Heart left ventricle (tissue), 16 donors: Measurements from ENCODE around the gene CCSER1. TPM values are rescaled to one million over a fixed set of nuclear protein-coding genes. Genes with fewer than 3 reads are reported as not detected.

Experiments used
- ATAC-seq, 4 donors: fragments of 200-7000 bp; cut with Tn5 transposase; one replicate each; pipeline ENCODE4 v1.9.1; 2020 to 2022; ENCODE audit warnings: moderate library complexity in 4 of 4, mild to moderate bottlenecking in 3 of 4, moderate number of reproducible peaks in 1 of 4
- DNase-seq, 5 donors: peaks; one replicate each; pipeline ENCODE4 v3.0.0-alpha.2; 2020
- H3K27ac ChIP-seq, 12 donors: fragments of 200-600 bp; sonication (generic) in 4 of 12; one replicate each; pipeline versions ENCODE4 v1.5.0 to v1.8.0; 2016 to 2022; ENCODE audit warnings: mild to moderate bottlenecking in 2 of 12
- H3K27me3 ChIP-seq, 9 donors: fragments of 200-600 bp; sonication (generic) in 2 of 9; one replicate each; pipeline versions ENCODE4 v1.5.1 to v1.8.0; 2016 to 2022; ENCODE audit warnings: mild to moderate bottlenecking in 3 of 9
- H3K36me3 ChIP-seq, 9 donors: fragments of 200-600 bp; sonication (generic) in 2 of 9; one replicate each; pipeline versions ENCODE4 v1.5.0 to v1.8.0; 2018 to 2022; ENCODE audit warnings: mild to moderate bottlenecking in 2 of 9
- H3K4me1 ChIP-seq, 12 donors: fragments of 200-600 bp; sonication (generic) in 4 of 12; one replicate each; pipeline versions ENCODE4 v1.5.0 to v1.8.0; 2016 to 2022; ENCODE audit warnings: mild to moderate bottlenecking in 3 of 12
- H3K4me3 ChIP-seq, 12 donors: fragments of 200-600 bp; sonication (generic) in 4 of 12; one replicate each; pipeline versions ENCODE4 v1.5.0 to v1.8.0; 2017 to 2022; ENCODE audit warnings: mild to moderate bottlenecking in 9 of 12, moderate library complexity in 4 of 12
- H3K9me3 ChIP-seq, 12 donors: fragments of 200-600 bp; sonication (generic) in 4 of 12; one replicate each; pipeline versions ENCODE4 v1.5.0 to v1.8.0; 2016 to 2022; ENCODE audit warnings: mild to moderate bottlenecking in 1 of 12
- CTCF ChIP-seq, 12 donors: fragments of 200-600 bp; sonication (generic) in 4 of 12; IDR thresholded peaks; one replicate each; pipeline versions ENCODE4 v1.5.0 to v1.8.0; 2018 to 2022; ENCODE audit warnings: antibody characterized with exemption in 12 of 12, mild to moderate bottlenecking in 5 of 12
- POLR2A ChIP-seq, 2 donors: fragments of 450-650 bp; IDR thresholded peaks; one replicate each; pipeline ENCODE4 v1.6.1; 2017; ENCODE audit warnings: antibody characterized with exemption in 2 of 2, mild to moderate bottlenecking in 2 of 2, moderate library complexity in 2 of 2
- WGBS, 4 donors: extraction: QIAGEN DNeasy Blood & Tissue Kit in 2 of 4; methylation state at CpG; one replicate each; pipeline versions ENCODE4 v1.1.5 to v1.1.7; 2013 to 2018; 5-methylcytosine and 5-hydroxymethylcytosine counted together
- intact Hi-C, 10 donors: fragments of 100-400 bp; cut with DNase I; formaldehyde crosslinking; loops; one replicate each; pipeline versions ENCODE4 v1.11.1 to v1.14.2; 2022
- polyA plus RNA-seq, 2 donors: library from polyadenylated mRNA; stranded (reverse); fragments of 200-250 nt; gene quantifications; one replicate each; pipeline ENCODE4 v1.2.3, GENCODE V29; 2013
- total RNA-seq, 9 donors: library from RNA; depleted of rRNA in 2 of 9; stranded (reverse); fragments of >200 nt in 2 of 9; fragmentation: NEBNext Ultra II Directional in 3 of 9; extraction: Animal tissue kit (Norgen Biotek cat#: 25700) in 3 of 9; gene quantifications; one replicate each; pipeline versions ENCODE4 v1.1.0 to v1.2.4, GENCODE V29; 2016 to 2023
- donor health status: ischemic (EF 13 %, LVEDD 7.1; RV severe dilation, severe dysfunction).
- donor health status: healthy with polysubstance abuse.
- donor health status: DM: no; HTN: yes; CAD: no.
- donor health status: DM: no; HTN: no; CAD: no.
- donor health status: ischemic (EF 25% LVEDD 6.9; RV normal size, moderate dysfunction).
- donor health status: ischemic (EF 25% LVEDD 5.7; RV mildly dilated, moderate dysfunction).
- donor health status: healthy.
- donor health status: DM: yes; HTN: yes; CAD: no.
- donor health status: ischemic (EF 35%, LVEDD 5.7; RV mildly dilated, moderate dysfunction).
- donor health status: nonischemic (EF 11% LVEDD 7.7; RV severe dilation, severe dysfunction).
- donor health status: DM: yes; HTN: yes; CAD: no.
- donor health status: PGD.
- donor health status: ischemic (EF 29% LVEDD 5.4; RV normal size, mild dysfunction).
- donor health status: nonischemic (EF 23%, LVEDD 6.1; RV moderate dilation, normal function).

Gene CCSER1
- total and polyA plus RNA-seq, 11 donors: 2.5 to 15.8 (median 12.2) TPM

- H3K4me3 ChIP-seq: no peak overlapping the region
- ATAC-seq (peak in 1 of 4 donors; percentile 55), DNase-seq (no peak)
- H3K27ac ChIP-seq: no peak overlapping the region
- peaks cover 0 to 6% (median 0%) of the 10 kb centered on the region in 12 donors for H3K9me3 ChIP-seq
- intact Hi-C loops: no loop called here
- 29 to 63% (median 52%) methylated on average over 1 of the region's 1 CpG for WGBS, 4 donors
- H3K27me3 ChIP-seq: no peaks in the 10 kb centered on the region
- no peaks in the 10 kb centered on the region for H3K4me1 ChIP-seq
- no peaks in the 10 kb centered on the region for H3K36me3 ChIP-seq
- TF ChIP-seq CTCF (IDR thresholded peaks at IDR 0.05) (no peak), POLR2A (IDR thresholded peaks at IDR 0.05) (no peak)
Measured at GRCh38 chr4:91485415-91485814, 1358.2 kb downstream of the CCSER1 start.

DNA sequence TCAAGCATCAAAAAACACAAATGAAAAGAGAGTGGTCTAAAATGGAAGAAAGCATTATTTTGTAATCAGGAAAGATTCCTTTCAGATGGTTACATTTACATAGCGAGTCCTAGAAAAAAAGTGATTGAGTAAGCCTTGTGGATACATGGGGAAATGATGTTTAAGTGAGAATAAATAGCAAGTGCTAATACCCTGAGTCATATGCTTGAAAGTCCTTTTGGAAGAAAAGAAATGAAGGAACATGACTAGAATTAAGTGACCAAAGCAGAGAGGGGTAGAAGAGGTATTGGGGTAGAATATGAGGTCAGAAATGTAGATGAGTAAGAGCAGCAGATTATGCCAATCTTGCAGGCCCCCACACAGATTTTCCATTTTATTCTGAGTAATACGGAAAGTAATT is 1361.8 kb downstream of the CCSER1 start:
- H3K27me3 ChIP-seq: no peaks in the 10 kb centered on the region
- DNase-seq (no peak), ATAC-seq (no peak)
- no peaks in the 10 kb centered on the region for H3K4me1 ChIP-seq
- no peaks in the 10 kb centered on the region for H3K36me3 ChIP-seq
- TF ChIP-seq CTCF (IDR thresholded peaks at IDR 0.05) (no peak), POLR2A (IDR thresholded peaks at IDR 0.05) (no peak)
- H3K4me3 ChIP-seq: no peak overlapping the region
- H3K27ac ChIP-seq: no peak overlapping the region
- WGBS, 4 donors: 85 to 89% (median 87%) methylated on average over 2 of the region's 2 CpGs
- intact Hi-C loops: no loop called here
- H3K9me3 ChIP-seq: peaks cover 0 to 3% (median 0%) of the 10 kb centered on the region in 12 donors

DNA sequence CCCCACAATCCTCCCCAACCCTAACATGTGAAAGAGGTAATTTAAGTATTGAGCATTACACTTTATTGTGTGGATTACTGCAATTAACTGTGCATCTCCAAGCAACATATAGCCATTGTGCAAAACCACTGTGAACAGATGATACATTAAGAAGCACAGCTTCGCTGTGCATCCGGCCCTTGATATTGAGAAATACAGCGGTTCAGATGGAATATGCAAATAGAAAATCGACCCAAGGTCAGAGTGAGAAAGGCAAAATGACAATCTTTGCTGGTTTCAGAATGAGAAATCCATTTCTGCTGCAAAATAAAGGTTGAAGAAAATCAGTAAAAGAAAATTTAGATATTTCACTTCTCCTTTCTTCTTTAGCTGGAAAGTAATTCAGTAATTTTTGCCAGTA is 1370.7 kb downstream of the CCSER1 start:
- intact Hi-C loops: no loop called here
- Histone ChIP-seq H3K4me3 (no peak overlapping the region), H3K36me3 (no peaks in the 10 kb centered on the region), H3K27me3 (no peaks in the 10 kb centered on the region), H3K4me1 (no peaks in the 10 kb centered on the region), H3K27ac (no peak overlapping the region), H3K9me3 (peaks cover 0 to 7% (median 0%) of the 10 kb centered on the region in 12 donors)
- ATAC-seq (no peak), DNase-seq (no peak)
- WGBS, 4 donors: 82 to 87% (median 84%) methylated on average over 4 of the region's 4 CpGs
- TF ChIP-seq POLR2A (IDR thresholded peaks at IDR 0.05) (no peak), CTCF (IDR thresholded peaks at IDR 0.05) (no peak)

DNA sequence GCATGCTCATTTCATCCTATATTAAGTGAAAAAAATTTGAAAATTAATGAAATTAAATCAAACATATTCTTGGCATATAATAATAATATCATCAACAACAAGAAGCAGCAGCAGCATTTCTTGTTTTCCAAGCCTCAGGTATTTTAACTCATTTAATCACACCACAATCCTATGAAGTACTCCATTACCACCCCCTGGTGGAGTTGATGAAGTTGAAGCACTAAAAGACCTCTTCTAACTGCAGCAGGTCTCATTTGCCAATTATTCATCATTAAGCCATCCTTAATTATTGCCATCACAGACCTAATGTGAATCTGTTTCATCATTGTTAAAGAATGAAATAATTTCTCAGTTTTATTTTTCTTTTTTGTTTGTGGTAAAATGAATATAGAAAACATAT is 1375.2 kb downstream of the CCSER1 start:
- no peak for ATAC-seq
- Histone ChIP-seq H3K4me1 (no peaks in the 10 kb centered on the region), H3K36me3 (no peaks in the 10 kb centered on the region), H3K4me3 (no peak overlapping the region), H3K9me3 (peaks cover 0 to 18% (median 0%) of the 10 kb centered on the region in 12 donors), H3K27me3 (no peaks in the 10 kb centered on the region), H3K27ac (no peak overlapping the region)
- DNase-seq: no peak
- intact Hi-C loops: no loop called here
- TF ChIP-seq POLR2A (IDR thresholded peaks at IDR 0.05): no peak
- TF ChIP-seq CTCF (IDR thresholded peaks at IDR 0.05): peak in 2 of 12 donors; percentile 7 to 19
